HepG2 (cell line): ENCODE data around the gene KANK4. TPM values are rescaled to one million over a fixed set of nuclear protein-coding genes. Genes with fewer than 3 reads are reported as not detected.

ENCODE experiments used
- ATAC-seq: fragments of 200-7000 bp; cut with Tn5 transposase; 3 replicates; pipeline ENCODE4 v1.9.1; 2020; ENCODE audit warnings: mild to moderate bottlenecking, moderate library complexity
- BruUV-seq: library from RNA; stranded (reverse); fragments of 400-500 nt; replicated peaks from 2 replicates; lab custom pipeline; 2021; lab: Mats Ljungman, UMichigan
- CTCF ChIA-PET: fragments of 300-600 bp; formaldehyde crosslinking; extraction: SDS; loops from one replicate; lab custom pipeline; 2021; ENCODE audit warnings: low total read pairs, inconsistent platforms, low intra/inter-chr PET ratio; lab: Yijun Ruan, JAX
- POLR2A ChIA-PET: fragments of 350-600 bp; sonication (Branson Sonifier 250); formaldehyde crosslinking; loops from one replicate; lab custom pipeline; 2020; ENCODE audit warnings: antibody characterized with exemption, inconsistent platforms; lab: Yijun Ruan, JAX
- DNase-seq: peaks from one replicate; pipeline ENCODE4 v3.0.0-alpha.2; 2015; ENCODE audit warnings: low spot score
- FAIRE-seq: peaks from 3 replicates; lab custom pipeline; 2011; peaks lifted over from hg19 to GRCh38; lab: Jason Lieb, UNC
- H2AFZ ChIP-seq: one replicate; pipeline ENCODE4 v1.6.1; 2011; ENCODE audit warnings: low read length, inconsistent platforms
- H3K27ac ChIP-seq: fragments of 300-600 bp; 3 replicates; pipeline ENCODE4 v1.8.0; 2011; ENCODE audit warnings: mixed run types, mild to moderate bottlenecking, mixed read lengths, low read length, inconsistent platforms; ENCODE audit not compliant: insufficient read depth; ENCODE audit errors: extremely low read length
- H3K27me3 ChIP-seq, 2 experiments: fragments of 200-600 bp in 1 of 2; 2 replicates in 1 of 2; 3 replicates in 1 of 2; pipeline versions ENCODE4 v1.6.0 to v1.8.0; 2011; ENCODE audit warnings: low read length in 2 of 2, mild to moderate bottlenecking in 2 of 2, moderate library complexity in 2 of 2, inconsistent platforms in 1 of 2; ENCODE audit not compliant: insufficient read depth in 2 of 2, control insufficient read depth in 1 of 2
- H3K36me3 ChIP-seq, 2 experiments: fragments of 200-600 bp in 1 of 2; replicated peaks in 1 of 2; 2 replicates in 1 of 2; 3 replicates in 1 of 2; pipeline versions ENCODE4 v1.5.1 to v1.8.0; 2011; ENCODE audit warnings: low read length in 2 of 2, inconsistent platforms in 1 of 2; ENCODE audit not compliant: insufficient read depth in 2 of 2, control insufficient read depth in 1 of 2
- H3K4me1 ChIP-seq: 2 replicates; pipeline ENCODE4 v1.5.1; 2012; ENCODE audit warnings: low read length, inconsistent platforms; ENCODE audit not compliant: insufficient read depth
- H3K4me2 ChIP-seq: 2 replicates; pipeline ENCODE4 v1.6.0; 2011; ENCODE audit warnings: low read depth, low read length, inconsistent platforms
- H3K4me3 ChIP-seq, 3 experiments: fragments of 200-600 bp in 1 of 3; sonication (generic), shearing (Covaris generic) in 1 of 3; replicated peaks in 1 of 3; 2 replicates each; pipeline ENCODE4 v1.5.1; 2011 to 2016; ENCODE audit warnings: low read length in 3 of 3, inconsistent platforms in 2 of 3, low read depth in 2 of 3, mild to moderate bottlenecking in 2 of 3, control low read depth in 1 of 3, mixed read lengths in 1 of 3; ENCODE audit not compliant: insufficient read depth in 1 of 3
- H3K79me2 ChIP-seq: one replicate; pipeline ENCODE4 v1.6.1; 2011; ENCODE audit warnings: low read length, inconsistent platforms; ENCODE audit not compliant: insufficient read depth
- H3K9ac ChIP-seq: 2 replicates; pipeline ENCODE4 v1.6.0; 2011; ENCODE audit warnings: mild to moderate bottlenecking, low read depth, low read length, inconsistent platforms; ENCODE audit not compliant: insufficient read depth
- H3K9me3 ChIP-seq: 2 replicates; pipeline ENCODE4 v1.5.1; 2012; ENCODE audit warnings: mild to moderate bottlenecking, low read length
- H4K20me1 ChIP-seq: 2 replicates; pipeline ENCODE4 v1.6.0; 2011; ENCODE audit warnings: inconsistent platforms, mild to moderate bottlenecking, low read length, moderate library complexity; ENCODE audit not compliant: insufficient read depth
- HOXD1 ChIP-seq: sonication (generic); formaldehyde crosslinking; IDR thresholded peaks from 2 replicates; pipeline ENCODE4 v1.5.0; 2020; ENCODE audit warnings: missing genetic modification reagents
- MATR3 ChIP-seq: sonication (generic); formaldehyde crosslinking; IDR thresholded peaks from 2 replicates; pipeline ENCODE4 v1.4.0; 2020; ENCODE audit warnings: missing genetic modification reagents
- MEIS2 ChIP-seq: sonication (generic); formaldehyde crosslinking; IDR thresholded peaks from 2 replicates; pipeline ENCODE4 v1.9.0; 2021; ENCODE audit warnings: mild to moderate bottlenecking, missing genetic modification reagents
- MTF2 ChIP-seq: sonication (generic); formaldehyde crosslinking; IDR thresholded peaks from 2 replicates; pipeline ENCODE4 v1.5.0; 2020; ENCODE audit warnings: missing genetic modification reagents, borderline replicate concordance
- STAG1 ChIP-seq: sonication (generic); formaldehyde crosslinking; IDR thresholded peaks from 2 replicates; pipeline ENCODE4 v1.4.0; 2020; ENCODE audit warnings: missing genetic modification reagents
- THYN1 ChIP-seq: sonication (generic); formaldehyde crosslinking; IDR thresholded peaks from 2 replicates; pipeline ENCODE4 v1.8.1; 2023; ENCODE audit warnings: low read depth, mild to moderate bottlenecking, moderate library complexity, missing genetic modification reagents, borderline replicate concordance
- WIZ ChIP-seq: sonication (generic); formaldehyde crosslinking; IDR thresholded peaks from 2 replicates; pipeline ENCODE4 v1.5.1; 2020; ENCODE audit warnings: mild to moderate bottlenecking, missing genetic modification reagents
- YY1 ChIP-seq: IDR thresholded peaks from 2 replicates; pipeline ENCODE4 v1.6.1; 2011; ENCODE audit warnings: low read length, low read depth, moderate library complexity, mild to moderate bottlenecking; ENCODE audit not compliant: insufficient read depth, insufficient replicate concordance
- WGBS: methylation state at CpG from one replicate; pipeline ENCODE4 v1.1.6; 2017; ENCODE audit warnings: low lambda C conversion rate; 5-methylcytosine and 5-hydroxymethylcytosine counted together
- in situ Hi-C: cut with HindIII; loops from 2 replicates; pipeline ENCODE4 v1.10.0; 2017; ENCODE audit warnings: low pct_unique_long_range_greater_than_20kb; ENCODE audit not compliant: extremely low pct_ligation_motif_present
- intact Hi-C: fragments of 100-400 bp; cut with micrococcal nuclease; formaldehyde crosslinking; loops from one replicate; pipeline ENCODE4 v1.10.0; 2022; ENCODE audit not compliant: unreplicated experiment
- polyA plus RNA-seq, 8 experiments: library from polyadenylated mRNA; depleted of rRNA in 3 of 8; stranded (reverse) in 7 of 8; unstranded in 1 of 8; fragments of >200 nt; fragmentation: Illumina TruSeq in 4 of 8; extraction: Trizol in 4 of 8; gene quantifications; 2 replicates each; pipeline versions ENCODE4 v1.2.1 to v1.2.3, GENCODE V29; 2011 to 2016; ENCODE audit warnings: low read depth in 4 of 8, missing spikeins in 1 of 8, mixed read lengths in 1 of 8; ENCODE audit not compliant: insufficient read depth in 1 of 8
- total RNA-seq, 5 experiments: library from RNA; depleted of rRNA; stranded (reverse); fragments of >200 nt; fragmentation: Illumina TruSeq; extraction: Trizol; gene quantifications; 2 replicates each; pipeline ENCODE4 v1.2.3, GENCODE V29; 2016; ENCODE audit warnings: low read depth in 1 of 5
- TF ChIP-seq, protein P1 (sequence below): sonication (generic); formaldehyde crosslinking; IDR thresholded peaks from 2 replicates; pipeline ENCODE4 v1.5.0; 2020; ENCODE audit warnings: mild to moderate bottlenecking, missing genetic modification reagents, moderate library complexity
- TF ChIP-seq, protein P2 (sequence below), 2 experiments: IDR thresholded peaks; 2 replicates each; pipeline ENCODE4 v1.6.1; 2011 to 2012; ENCODE audit warnings: low read length in 2 of 2, borderline replicate concordance in 1 of 2, low read depth in 1 of 2, mild to moderate bottlenecking in 1 of 2, moderate library complexity in 1 of 2

Gene KANK4
- total and polyA plus RNA-seq, 2 of the 13 experiments (the other 11 are each of a cell fraction or from before 2014, with no cell fraction given): 16.1 to 25.7 TPM

DNA sequence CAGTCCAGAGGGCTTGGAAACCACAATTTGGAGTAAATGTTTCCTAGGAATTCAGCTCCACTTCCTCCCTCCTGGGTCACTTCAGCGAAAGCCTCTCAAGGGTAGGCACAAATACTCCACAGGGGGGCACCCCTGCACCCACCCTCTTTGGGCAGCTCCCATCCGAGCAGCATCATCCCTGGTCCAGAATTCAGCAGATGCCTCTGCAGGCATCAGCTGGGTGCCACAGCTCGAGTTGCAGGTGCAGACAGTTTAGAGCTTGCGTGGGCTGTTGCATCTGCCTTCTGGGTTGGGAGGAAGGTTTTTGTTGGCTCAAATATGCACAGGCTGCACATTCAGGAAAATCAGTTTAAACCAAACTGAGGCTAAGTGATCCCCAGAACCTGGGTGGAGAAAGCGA, 25.0 kb downstream of the KANK4 start (continued):
- TF ChIP-seq, protein P1, sequence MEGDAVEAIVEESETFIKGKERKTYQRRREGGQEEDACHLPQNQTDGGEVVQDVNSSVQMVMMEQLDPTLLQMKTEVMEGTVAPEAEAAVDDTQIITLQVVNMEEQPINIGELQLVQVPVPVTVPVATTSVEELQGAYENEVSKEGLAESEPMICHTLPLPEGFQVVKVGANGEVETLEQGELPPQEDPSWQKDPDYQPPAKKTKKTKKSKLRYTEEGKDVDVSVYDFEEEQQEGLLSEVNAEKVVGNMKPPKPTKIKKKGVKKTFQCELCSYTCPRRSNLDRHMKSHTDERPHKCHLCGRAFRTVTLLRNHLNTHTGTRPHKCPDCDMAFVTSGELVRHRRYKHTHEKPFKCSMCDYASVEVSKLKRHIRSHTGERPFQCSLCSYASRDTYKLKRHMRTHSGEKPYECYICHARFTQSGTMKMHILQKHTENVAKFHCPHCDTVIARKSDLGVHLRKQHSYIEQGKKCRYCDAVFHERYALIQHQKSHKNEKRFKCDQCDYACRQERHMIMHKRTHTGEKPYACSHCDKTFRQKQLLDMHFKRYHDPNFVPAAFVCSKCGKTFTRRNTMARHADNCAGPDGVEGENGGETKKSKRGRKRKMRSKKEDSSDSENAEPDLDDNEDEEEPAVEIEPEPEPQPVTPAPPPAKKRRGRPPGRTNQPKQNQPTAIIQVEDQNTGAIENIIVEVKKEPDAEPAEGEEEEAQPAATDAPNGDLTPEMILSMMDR (CRISPR knock-in tag): peak; percentile 57
- no peak for TF ChIP-seq HOXD1 (CRISPR knock-in tag)

DNA sequence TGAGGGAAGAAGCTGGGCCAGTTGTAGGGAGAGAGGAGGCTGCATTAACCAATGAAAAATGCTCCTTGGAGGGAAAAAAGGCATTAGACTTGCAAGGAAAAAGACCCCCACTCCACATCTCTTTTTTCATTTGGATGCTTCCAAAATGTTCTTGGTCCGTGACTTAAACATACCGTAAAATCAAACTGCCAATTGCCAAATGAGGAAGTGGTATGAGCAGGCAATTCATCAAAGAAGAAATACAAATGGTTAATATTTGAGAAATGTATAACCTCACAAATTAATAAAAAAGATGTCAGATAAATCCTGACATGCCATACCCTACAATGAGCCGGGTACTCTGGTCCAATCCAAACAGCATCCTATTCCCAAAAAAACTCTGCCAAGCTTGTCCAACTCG, 30.6 kb downstream of the KANK4 start:
- POLR2A ChIA-PET: no interaction called here
- in situ Hi-C loops: no loop called here

DNA sequence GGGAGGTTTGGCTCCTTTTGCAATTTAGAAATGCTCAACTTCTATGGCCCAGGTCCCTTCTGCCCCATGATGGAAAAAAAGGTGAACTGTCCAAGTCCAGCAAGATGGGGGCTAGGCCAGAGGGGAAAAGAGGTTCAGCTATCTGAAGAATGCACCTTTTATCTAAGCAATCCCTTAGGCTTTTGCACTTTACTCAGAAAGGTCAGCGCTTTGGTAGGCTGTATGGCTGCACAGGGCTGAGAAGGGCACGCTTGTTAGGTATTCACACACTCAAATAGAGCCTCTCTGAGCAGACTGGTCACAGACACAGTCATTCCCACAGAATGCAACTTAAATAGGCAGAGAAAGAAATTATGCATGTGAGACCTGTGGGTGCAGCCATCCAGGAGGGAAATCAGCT, 31.0 kb downstream of the KANK4 start:
- Histone ChIP-seq H2AFZ (no peak overlapping the region), H3K9me3 (no peaks in the 10 kb centered on the region), H3K36me3 (no peaks in the 10 kb centered on the region), H3K27ac (peak overlapping the region; percentile 18), H3K79me2 (peaks cover 41% of the 10 kb centered on the region), H3K9ac (no peak overlapping the region), H3K4me2 (peak overlapping the region; percentile 31), H4K20me1 (no peaks in the 10 kb centered on the region), H3K27me3 (no peaks in the 10 kb centered on the region), H3K4me1 (peaks cover 70% of the 10 kb centered on the region), H3K4me3 (no peak overlapping the region)
- 20% methylated on average over 2 of the region's 2 CpGs for WGBS
- FAIRE-seq (peak; percentile 74), ATAC-seq (peak; percentile 86), DNase-seq (peak; percentile 73)
- BruUV-seq: no TSS peak
- ChIA-PET POLR2A (no interaction called here), CTCF (no interaction called here)
- intact Hi-C loops (loop anchor here (5.0 kb wide), 1 partner anchor 46 kb away; no protein-coding TSS in a partner anchor), in situ Hi-C loops (no loop called here)
- TF ChIP-seq YY1 (no peak), STAG1 (no peak), MATR3 (CRISPR knock-in tag) (no peak)
- TF ChIP-seq, protein P2, sequence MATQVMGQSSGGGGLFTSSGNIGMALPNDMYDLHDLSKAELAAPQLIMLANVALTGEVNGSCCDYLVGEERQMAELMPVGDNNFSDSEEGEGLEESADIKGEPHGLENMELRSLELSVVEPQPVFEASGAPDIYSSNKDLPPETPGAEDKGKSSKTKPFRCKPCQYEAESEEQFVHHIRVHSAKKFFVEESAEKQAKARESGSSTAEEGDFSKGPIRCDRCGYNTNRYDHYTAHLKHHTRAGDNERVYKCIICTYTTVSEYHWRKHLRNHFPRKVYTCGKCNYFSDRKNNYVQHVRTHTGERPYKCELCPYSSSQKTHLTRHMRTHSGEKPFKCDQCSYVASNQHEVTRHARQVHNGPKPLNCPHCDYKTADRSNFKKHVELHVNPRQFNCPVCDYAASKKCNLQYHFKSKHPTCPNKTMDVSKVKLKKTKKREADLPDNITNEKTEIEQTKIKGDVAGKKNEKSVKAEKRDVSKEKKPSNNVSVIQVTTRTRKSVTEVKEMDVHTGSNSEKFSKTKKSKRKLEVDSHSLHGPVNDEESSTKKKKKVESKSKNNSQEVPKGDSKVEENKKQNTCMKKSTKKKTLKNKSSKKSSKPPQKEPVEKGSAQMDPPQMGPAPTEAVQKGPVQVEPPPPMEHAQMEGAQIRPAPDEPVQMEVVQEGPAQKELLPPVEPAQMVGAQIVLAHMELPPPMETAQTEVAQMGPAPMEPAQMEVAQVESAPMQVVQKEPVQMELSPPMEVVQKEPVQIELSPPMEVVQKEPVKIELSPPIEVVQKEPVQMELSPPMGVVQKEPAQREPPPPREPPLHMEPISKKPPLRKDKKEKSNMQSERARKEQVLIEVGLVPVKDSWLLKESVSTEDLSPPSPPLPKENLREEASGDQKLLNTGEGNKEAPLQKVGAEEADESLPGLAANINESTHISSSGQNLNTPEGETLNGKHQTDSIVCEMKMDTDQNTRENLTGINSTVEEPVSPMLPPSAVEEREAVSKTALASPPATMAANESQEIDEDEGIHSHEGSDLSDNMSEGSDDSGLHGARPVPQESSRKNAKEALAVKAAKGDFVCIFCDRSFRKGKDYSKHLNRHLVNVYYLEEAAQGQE (IDR thresholded peaks at IDR 0.05; ENCODE audit: borderline replicate concordance in 1 of 2, low read depth in 1 of 2, low read length in 2 of 2): no peak

More for the DNA sequence above, 30.6 kb downstream of the KANK4 start:
- DNase-seq (no peak), FAIRE-seq (no peak)
- no peaks in the 10 kb centered on the region for H4K20me1 ChIP-seq
- no TSS peak for BruUV-seq
- peaks cover 70% of the 10 kb centered on the region for H3K4me1 ChIP-seq
- no peaks in the 10 kb centered on the region for H3K9me3 ChIP-seq
- peak overlapping the region; percentile 18 for H3K27ac ChIP-seq
- TF ChIP-seq THYN1 (CRISPR knock-in tag) (no peak), MEIS2 (no peak), WIZ (CRISPR knock-in tag) (no peak), MTF2 (CRISPR knock-in tag) (no peak)
- TF ChIP-seq, all 625 proteins: peak for 0
- 95% methylated on average over 4 of the region's 4 CpGs for WGBS
- Histone ChIP-seq H3K4me2 (peak overlapping the region; percentile 31; the same call in 1 of the 2 replicates), H3K27me3 (no peaks in the 10 kb centered on the region), H3K36me3 (no peaks in the 10 kb centered on the region), H3K4me3 (no peak overlapping the region), H3K9ac (no peak overlapping the region; the same call in 1 of the 2 replicates), H3K79me2 (peaks cover 40% of the 10 kb centered on the region), H2AFZ (no peak overlapping the region)
- CTCF ChIA-PET: no interaction called here
- intact Hi-C loops: loop anchor here (5.0 kb wide), 1 partner anchor 46 kb away; no protein-coding TSS in a partner anchor
- no peak for ATAC-seq
